Activated T-helper 17 cell treated with anti-CD3 and anti-CD28 coated beads, Interleukin-2, amount 50 U/mL, for 72 hours (primary cell): Measurements from ENCODE around the gene PRPF19. TPM values are rescaled to one million over a fixed set of nuclear protein-coding genes. Genes with fewer than 3 reads are reported as not detected.

Experiments
- total RNA-seq, 2 donors: library from RNA; stranded (reverse); gene quantifications; one replicate each; pipeline ENCODE4 v1.2.3, GENCODE V29; 2022

PRPF19 gene
- total RNA-seq, 2 donors from 2014 or later, result 80.2 to 165 TPM

Other genes with a start within 250 kb of the PRPF19 start
- gene MS4A8, start 207.0 kb downstream of the PRPF19 start, total RNA-seq, result not detected
- gene MS4A18, start 181.9 kb downstream of the PRPF19 start, total RNA-seq, result not detected
- not detected for gene MS4A15, start 149.7 kb downstream of the PRPF19 start, total RNA-seq
- not detected for gene MS4A10, start 121.3 kb downstream of the PRPF19 start, total RNA-seq
- 10 to 100 TPM; 25.9 to 85.7 TPM for gene CCDC86, start 64.5 kb downstream of the PRPF19 start, total RNA-seq
- under 1 TPM; 0.19 to 0.37 TPM for gene PTGDR2, start 50.6 kb downstream of the PRPF19 start, total RNA-seq
- gene ZP1, start 39.0 kb downstream of the PRPF19 start, total RNA-seq, result under 1 TPM in 1 of 2 donors, not detected in 1; 0.16 TPM
- gene TMEM109, start 7.6 kb upstream of the PRPF19 start, total RNA-seq, result 10 to 100 TPM; 42.8 to 99.7 TPM
- gene TMEM132A, start 17.9 kb upstream of the PRPF19 start, total RNA-seq, result under 1 TPM in 1 of 2 donors, not detected in 1; 0.29 TPM
- 1 to 10 TPM; 1.0 to 1.3 TPM for gene SLC15A3, start 45.6 kb upstream of the PRPF19 start, total RNA-seq
- 100 to 1,000 TPM; 254 to 438 TPM for gene CD6, start 65.1 kb upstream of the PRPF19 start, total RNA-seq
- 100 to 1,000 TPM; 231 to 476 TPM for gene CD5, start 195.9 kb upstream of the PRPF19 start, total RNA-seq